ENCODE measurements around the gene VIM.

The VIM gene

DNA sequence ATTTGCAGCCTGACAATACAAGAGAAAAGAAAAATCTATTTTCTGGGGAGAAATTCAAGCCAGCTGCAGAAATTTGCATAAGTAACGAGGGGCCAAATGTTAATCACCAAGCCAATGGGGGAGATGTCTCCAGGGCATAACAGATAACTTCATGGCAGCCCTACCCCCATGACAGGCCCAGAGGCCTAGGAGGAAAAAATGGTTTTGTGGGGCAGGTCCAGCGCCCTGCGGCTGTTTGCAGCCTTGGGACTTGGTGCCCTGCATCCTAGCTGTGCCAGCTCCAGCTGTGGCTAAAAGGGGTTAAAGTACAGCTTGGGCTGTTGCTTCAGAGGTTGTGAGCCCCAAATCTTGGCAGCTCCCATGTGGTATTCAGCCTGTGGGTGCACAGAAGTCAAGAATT lies 54.3 kb downstream of the VIM start:
- Histone ChIP-seq H3K27ac (replicated peaks; ENCODE audit: low read length) (no peak overlapping the region), H2AFZ (ENCODE audit: low read length) (no peak overlapping the region), H3K9me3 (replicated peaks in 1 of 2; ENCODE audit: control insufficient read depth in 2 of 2, insufficient read depth in 1 of 2, low read depth in 1 of 2, low read length in 2 of 2) (peaks cover 7 to 8% of the 10 kb centered on the region in 2 donors)

DNA sequence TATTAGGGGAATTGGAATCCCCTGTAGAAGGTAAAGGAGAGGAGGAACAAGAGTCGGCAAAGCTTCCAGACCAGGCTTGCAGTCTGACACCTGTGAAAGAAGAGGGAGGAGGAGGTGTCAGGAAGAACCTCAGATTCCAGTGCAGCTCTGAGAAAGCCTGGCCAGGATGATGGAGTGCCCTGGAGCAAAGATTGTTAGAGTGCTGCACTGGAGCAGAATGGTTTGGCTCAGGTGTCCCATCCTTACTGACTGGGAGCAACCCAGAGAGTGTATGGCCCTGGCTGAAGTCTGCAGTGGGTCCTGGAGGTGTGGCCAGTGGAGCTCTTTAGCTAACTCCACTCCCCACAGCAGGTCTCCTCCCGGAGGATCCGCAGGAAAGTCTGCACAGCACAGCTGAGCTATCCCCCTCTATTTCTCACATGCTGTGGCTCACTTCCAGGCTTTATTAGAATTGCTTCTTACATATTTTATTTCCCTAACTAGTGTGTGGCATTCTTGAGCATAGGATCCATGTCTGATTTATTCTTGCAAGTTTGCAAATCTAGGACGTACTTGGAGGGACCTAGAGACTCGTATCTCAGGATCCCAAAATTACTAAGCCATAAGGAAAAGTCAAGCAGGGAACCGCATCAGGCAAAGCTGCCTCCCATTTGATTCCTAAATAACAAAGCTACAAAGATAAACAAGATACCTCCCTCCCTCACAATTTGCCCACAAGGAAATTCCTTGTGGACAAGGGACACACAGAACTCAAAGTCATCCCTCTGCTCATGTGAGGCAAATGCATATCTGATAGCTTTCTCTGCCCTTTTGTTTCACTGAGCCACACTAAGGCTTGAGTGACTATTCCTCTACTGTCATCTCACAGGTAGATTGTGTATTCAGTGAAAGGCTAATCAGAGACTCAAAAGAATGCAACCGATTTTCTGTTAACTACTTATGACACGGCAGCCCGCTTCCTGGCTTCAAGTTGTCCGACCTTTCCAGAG lies 58.8 kb downstream of the VIM start:
- H2AFZ ChIP-seq (ENCODE audit: low read length): no peak overlapping the region
- H2BK15ac ChIP-seq (ENCODE audit: low read length): no peak overlapping the region
- no peak overlapping the region for H3K9ac ChIP-seq (ENCODE audit: low read depth, low read length, poor library complexity)
- no peaks in the 10 kb centered on the region for H3K27me3 ChIP-seq (ENCODE audit: control insufficient read depth in 3 of 3, insufficient read depth in 3 of 3, low read depth in 1 of 3, low read length in 3 of 3)
- H3K4me2 ChIP-seq (ENCODE audit: insufficient read depth, low read length, poor library complexity, severe bottlenecking): no peak overlapping the region
- no peak overlapping the region for H3K23ac ChIP-seq (ENCODE audit: low read depth, low read length, poor library complexity)
- no peaks in the 10 kb centered on the region for H3K79me1 ChIP-seq (ENCODE audit: low read depth, low read length)
- no peak overlapping the region for H3K4me3 ChIP-seq (ENCODE audit: low read length in 2 of 2)
- no peak overlapping the region for H3K18ac ChIP-seq (ENCODE audit: low read length)
- H3K4me1 ChIP-seq (ENCODE audit: control insufficient read depth in 2 of 2, insufficient read depth in 1 of 2, low read depth in 1 of 2, low read length in 2 of 2): no peaks in the 10 kb centered on the region
- H2AK5ac ChIP-seq (ENCODE audit: low read depth, low read length): no peak overlapping the region
- H3K27ac ChIP-seq (replicated peaks; ENCODE audit: low read length): no peak overlapping the region
- no CpG with 5 or more reads among the region's 10 CpGs for WGBS, 2 donors (ENCODE audit: extremely low coverage in 2 of 2, insufficient read length in 2 of 2, insufficient replicate concordance in 1 of 2)
- H3K36me3 ChIP-seq (replicated peaks in 1 of 2; ENCODE audit: control insufficient read depth in 2 of 2, insufficient read depth in 2 of 2, low read length in 2 of 2): no peaks in the 10 kb centered on the region
- no peak overlapping the region for H3K4ac ChIP-seq (ENCODE audit: low read length)
- no peak overlapping the region for H4K8ac ChIP-seq (ENCODE audit: low read depth, low read length)
- H4K91ac ChIP-seq (ENCODE audit: low read depth, low read length, poor library complexity): no peak overlapping the region
- H2BK12ac ChIP-seq (ENCODE audit: low read length): no peak overlapping the region
- peaks cover 4 to 5% of the 10 kb centered on the region in 2 donors for H3K9me3 ChIP-seq (replicated peaks in 1 of 2; ENCODE audit: control insufficient read depth in 2 of 2, insufficient read depth in 1 of 2, low read depth in 1 of 2, low read length in 2 of 2)
- no peak overlapping the region for H2BK120ac ChIP-seq (ENCODE audit: low read depth, low read length)
- H2BK5ac ChIP-seq (ENCODE audit: low read length): no peak overlapping the region
- no peak for DNase-seq (ENCODE audit: low spot score)
- no peak overlapping the region for H3K14ac ChIP-seq (ENCODE audit: low read length)

More for the DNA sequence above, 54.3 kb downstream of the VIM start:
- Histone ChIP-seq H4K8ac (ENCODE audit: low read depth, low read length) (no peak overlapping the region), H3K4me2 (ENCODE audit: insufficient read depth, low read length, poor library complexity, severe bottlenecking) (no peak overlapping the region), H3K4me3 (ENCODE audit: low read length in 2 of 2) (no peak overlapping the region), H3K9ac (ENCODE audit: low read depth, low read length, poor library complexity) (no peak overlapping the region), H2BK15ac (ENCODE audit: low read length) (no peak overlapping the region), H2BK120ac (ENCODE audit: low read depth, low read length) (no peak overlapping the region), H3K79me1 (ENCODE audit: low read depth, low read length) (no peaks in the 10 kb centered on the region), H3K36me3 (replicated peaks in 1 of 2; ENCODE audit: control insufficient read depth in 2 of 2, insufficient read depth in 2 of 2, low read length in 2 of 2) (no peaks in the 10 kb centered on the region), H4K91ac (ENCODE audit: low read depth, low read length, poor library complexity) (no peak overlapping the region), H2BK5ac (ENCODE audit: low read length) (no peak overlapping the region), H2AK5ac (ENCODE audit: low read depth, low read length) (no peak overlapping the region), H2BK12ac (ENCODE audit: low read length) (no peak overlapping the region), H3K4ac (ENCODE audit: low read length) (no peak overlapping the region), H3K27me3 (ENCODE audit: control insufficient read depth in 3 of 3, insufficient read depth in 3 of 3, low read depth in 1 of 3, low read length in 3 of 3) (no peaks in the 10 kb centered on the region), H3K14ac (ENCODE audit: low read length) (no peak overlapping the region), H3K18ac (ENCODE audit: low read length) (no peak overlapping the region), H3K23ac (ENCODE audit: low read depth, low read length, poor library complexity) (no peak overlapping the region), H3K4me1 (ENCODE audit: control insufficient read depth in 2 of 2, insufficient read depth in 1 of 2, low read depth in 1 of 2, low read length in 2 of 2) (no peaks in the 10 kb centered on the region)
- no CpG with 5 or more reads among the region's 3 CpGs for WGBS, 2 donors (ENCODE audit: extremely low coverage in 2 of 2, insufficient read length in 2 of 2, insufficient replicate concordance in 1 of 2)
- no peak for DNase-seq (ENCODE audit: low spot score)
